NCI-H460 (cell line): ENCODE data around the gene TMA16. TPM values are rescaled to one million over a fixed set of nuclear protein-coding genes. Genes with fewer than 3 reads are reported as not detected.
"Not testable (repeated sequence)": the region's sequence is repeated elsewhere in the genome, so short reads cannot be mapped to it uniquely, and the experiment has no call there.

Source experiments
- DNase-seq: peaks from one replicate; pipeline ENCODE4 v3.0.0-alpha.2; 2016; ENCODE audit warnings: low read depth; ENCODE audit errors: extremely low read depth
- total RNA-seq: library from RNA; depleted of rRNA; stranded (reverse); fragments of >200 nt; shearing (Covaris generic); gene quantifications from 2 replicates; pipeline ENCODE4 v1.2.3, GENCODE V29; 2014

The TMA16 gene
- total RNA-seq, 1 experiment from 2014 or later = 37.0 TPM

DNA sequence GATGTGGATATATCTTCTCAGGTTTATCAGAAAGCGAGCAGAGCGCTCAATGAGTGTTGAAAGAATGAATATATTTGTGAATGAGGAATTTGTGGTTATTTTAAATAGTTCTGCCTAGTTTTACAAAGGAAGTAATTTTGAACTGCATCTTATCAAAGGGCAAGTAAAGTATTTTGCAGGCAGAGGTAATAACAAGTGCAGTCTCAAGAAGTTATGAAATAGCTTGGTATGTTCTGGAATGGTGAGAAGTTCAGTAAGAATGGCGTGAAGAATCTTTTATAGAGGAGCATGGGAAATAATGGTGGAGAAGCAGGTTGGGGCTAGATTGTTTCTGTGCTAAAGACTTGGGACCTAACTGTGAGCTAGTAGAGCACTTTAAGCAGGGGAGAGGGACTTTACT is 10.9 kb downstream of the TMA16 start:
- DNase-seq = no peak

DNA sequence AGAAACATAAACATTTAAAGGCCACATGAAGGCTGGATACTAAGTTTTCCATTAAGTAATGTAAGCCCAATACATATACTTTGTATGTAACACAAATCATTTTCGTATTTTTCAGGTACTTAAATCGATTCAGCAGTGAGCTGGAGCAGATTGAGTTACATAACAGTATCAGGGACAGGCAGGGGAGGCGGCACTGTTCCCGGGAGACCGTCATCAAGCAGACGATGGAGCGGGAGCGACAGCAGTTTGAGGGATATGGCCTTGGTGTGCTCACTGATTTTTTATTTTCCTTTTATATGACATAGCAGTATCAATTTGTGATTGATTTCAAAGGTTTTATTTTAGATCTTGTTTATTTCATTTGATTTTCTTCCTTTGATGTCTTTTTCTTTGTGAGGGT is 20.7 kb downstream of the TMA16 start:
- no peak for DNase-seq

DNA sequence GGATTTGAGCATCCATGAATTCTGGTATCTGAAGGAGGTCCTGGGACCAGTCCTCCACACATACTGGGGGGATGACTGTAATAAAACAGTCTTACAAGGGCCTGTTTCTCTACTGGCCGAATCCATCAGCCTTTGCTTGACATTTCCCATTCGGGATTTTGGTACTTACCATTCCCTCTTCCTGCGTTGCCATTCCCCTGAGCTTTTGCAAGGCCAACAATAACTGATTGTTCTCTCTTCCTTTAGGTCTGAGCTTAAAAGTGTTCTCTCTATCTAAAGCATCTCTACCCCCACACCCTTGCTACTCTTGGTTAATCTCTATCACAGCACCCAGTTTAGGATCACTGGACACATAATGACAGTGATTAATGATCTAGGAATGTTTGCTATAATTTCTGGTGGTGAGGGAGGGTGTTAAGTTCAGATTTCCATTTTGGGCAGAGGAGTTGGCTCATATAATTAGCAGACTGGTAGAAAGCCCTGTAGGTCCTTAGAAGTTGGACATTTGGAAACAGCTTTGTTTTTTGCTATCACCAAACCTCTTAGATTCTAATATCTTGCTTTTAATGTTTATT is 29.4 kb downstream of the TMA16 start:
- DNase-seq = no peak

DNA sequence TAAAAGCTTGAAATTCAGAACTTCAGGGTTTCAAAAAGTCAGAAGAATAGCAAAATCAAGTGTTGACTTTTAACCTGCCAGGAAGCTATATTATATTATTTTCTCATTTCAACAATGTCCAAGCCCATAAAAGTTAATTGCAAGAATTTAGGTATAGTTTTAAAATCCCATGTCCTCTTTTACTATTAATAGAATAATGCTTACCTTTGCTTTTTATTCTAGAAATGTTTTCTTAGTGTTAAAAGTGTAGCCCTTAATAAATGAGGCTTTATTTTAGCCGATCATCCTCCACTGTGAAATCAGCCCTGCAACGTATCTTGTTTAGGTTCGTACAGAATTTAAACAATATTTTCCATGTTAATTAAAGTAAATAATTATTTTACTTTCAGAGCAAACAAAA is 31.5 kb downstream of the TMA16 start:
- DNase-seq = no peak

DNA sequence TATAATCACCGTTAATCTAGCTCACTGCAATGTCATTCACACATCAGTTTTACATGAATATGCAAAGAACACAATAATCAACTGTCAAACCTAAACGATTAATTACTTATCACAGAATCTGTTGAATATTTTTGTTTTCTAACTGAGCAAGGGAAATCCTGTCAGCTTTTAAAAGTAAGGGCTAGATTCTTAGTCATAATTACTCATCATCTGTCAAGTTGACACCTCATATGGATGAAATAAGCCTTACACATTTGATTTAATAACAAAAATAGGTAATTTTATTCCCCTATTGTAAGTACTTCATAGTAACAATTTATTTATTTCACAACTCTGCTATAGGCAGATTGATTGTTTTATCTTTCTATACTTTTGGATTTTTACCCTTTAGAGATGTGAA is 32.7 kb downstream of the TMA16 start:
- no peak for DNase-seq

DNA sequence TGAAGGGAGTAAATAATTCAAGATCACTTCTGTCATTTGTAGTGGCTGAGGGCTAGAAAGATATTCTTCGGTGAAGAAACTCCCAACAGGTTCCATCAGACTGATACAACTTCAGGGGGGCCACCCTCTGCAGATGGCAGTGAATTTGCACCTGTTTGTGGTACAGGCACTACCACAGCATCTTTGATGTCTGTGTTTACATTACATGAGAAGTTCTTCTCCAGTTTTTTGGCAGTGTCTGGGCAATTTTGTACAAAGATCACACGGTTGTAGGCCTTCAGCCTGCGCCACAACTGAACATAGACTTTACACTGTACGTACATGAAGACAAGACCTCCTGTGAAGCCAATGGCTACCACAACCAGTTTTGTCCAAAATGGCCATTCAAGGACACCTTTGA is 34.2 kb downstream of the TMA16 start:
- no peak for DNase-seq

DNA sequence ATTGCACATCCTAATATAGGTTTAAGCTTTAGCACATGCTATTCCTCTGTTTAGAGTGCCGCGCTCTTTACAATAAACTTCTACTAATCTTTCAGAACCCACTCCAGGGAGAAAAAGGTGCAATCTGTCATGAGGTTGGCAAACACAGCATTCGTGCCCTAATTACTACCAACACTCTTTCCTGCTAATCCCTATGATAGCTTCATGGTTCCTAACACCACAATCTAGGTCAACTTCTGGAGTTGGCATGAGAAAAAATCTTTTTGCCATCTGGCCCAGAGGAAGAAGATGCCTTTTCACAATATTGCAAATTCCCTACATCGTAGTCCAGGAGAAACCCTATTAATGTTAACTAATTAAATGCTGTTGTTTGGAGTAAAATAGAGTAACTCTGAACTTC is 39.6 kb downstream of the TMA16 start:
- no peak for DNase-seq

DNA sequence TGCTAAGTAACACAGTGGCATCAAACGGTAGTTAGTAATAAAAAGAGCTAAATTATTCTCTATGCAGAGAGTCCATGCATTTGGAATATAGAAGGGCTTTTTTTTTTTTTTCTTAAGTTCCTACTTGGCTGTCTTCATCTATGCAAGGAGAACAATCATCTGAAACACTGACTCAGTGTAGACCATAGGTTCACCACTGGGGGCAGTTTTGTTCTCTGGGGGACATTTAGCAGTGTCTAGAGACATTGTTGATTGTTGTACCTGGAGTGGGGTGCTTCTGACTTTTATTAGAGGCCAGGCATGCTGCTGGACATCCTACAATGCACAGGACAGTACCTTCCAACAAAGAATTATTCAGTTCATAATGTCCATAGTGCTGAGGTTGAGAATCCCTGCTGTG is 41.2 kb downstream of the TMA16 start:
- DNase-seq = no peak

DNA sequence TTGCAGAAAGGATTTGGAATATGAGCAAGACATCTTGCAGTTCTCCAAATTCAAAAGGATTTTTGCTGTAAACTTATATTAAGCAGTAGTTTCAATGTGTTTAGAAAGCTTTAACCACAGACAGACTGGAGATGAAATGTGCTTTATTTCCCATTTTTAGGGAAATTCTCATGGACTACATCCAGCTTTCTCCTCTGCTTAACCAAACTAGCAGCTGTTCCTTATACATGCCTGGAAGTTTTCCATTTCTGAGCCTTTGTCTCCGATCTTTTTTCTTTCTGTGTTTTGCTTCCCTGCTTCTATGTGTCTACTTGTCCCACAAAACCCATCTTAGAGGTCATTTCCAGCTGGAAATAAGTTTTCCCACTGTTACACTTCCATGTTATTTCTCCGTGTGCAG is 41.6 kb downstream of the TMA16 start:
- DNase-seq = no peak

- no peak for DNase-seq
These were observed 42.6 kb downstream of the TMA16 start for GRCh38 chr4:163537114-163537513.

- DNase-seq = not testable (repeated sequence)
These were observed 44.3 kb downstream of the TMA16 start for GRCh38 chr4:163538820-163539219.

DNA sequence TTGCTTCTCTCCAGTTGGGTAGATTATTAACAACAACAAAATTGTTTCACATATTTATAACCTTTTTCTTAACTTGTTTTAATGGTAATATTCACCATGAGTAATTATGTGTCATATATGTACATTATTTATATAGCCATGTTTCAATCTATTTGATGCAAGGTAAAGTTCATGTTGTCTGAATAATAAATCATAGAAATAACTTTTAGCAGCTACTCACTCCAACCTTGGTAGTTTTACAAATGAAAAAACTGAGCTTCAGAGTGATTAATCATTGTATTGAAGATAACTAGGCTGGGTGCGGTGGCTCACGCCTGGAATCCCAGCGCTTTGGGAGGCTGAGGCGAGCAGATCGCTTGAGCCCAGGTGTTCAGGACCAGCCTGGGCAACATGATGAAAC is 46.0 kb downstream of the TMA16 start:
- DNase-seq = no peak

DNA sequence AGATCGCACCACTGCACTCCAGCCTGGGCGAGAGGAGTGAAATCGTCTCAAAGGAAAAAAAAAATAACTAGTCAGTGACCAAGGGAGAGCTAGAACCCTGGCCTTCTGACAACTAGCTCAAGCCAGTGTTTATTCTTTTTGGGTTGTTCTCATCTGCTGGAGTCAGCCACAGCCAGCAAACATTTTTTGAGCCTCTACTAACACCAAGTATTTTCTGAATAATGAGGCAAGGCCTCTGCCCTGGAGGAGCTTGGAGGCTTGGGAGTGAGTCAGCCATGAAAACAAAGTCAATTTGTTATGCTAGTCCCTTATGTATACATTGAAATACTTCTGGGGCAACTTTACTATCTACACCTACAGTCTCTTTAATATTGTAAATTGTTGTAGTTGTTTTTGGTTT is 46.5 kb downstream of the TMA16 start:
- DNase-seq = no peak

DNA sequence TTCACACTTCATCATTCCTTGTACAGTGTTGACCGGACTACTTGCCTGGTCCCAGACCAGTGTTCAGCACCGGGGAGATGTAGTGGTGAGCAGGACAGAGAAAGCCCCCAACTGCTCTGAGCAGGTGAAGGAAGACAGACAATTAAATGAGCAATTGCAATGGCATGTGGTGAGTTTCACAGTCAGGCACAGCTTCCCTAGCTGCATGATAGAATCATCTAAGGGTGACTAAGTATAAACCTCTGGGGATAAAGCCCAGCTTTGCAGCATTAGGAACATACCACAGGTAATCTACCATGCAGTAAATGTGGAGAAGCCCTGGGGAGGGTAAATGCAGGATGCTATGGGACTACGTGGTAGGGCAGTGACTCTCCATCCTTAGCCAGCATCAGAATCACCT is 47.8 kb downstream of the TMA16 start:
- no peak for DNase-seq

GRCh38 chr4:163544407-163545038 is 50.0 kb downstream of the TMA16 start:
- peak; percentile 33 for DNase-seq

GRCh38 chr4:163548481-163549243 is 54.2 kb downstream of the TMA16 start:
- DNase-seq = peak; percentile 33

DNA sequence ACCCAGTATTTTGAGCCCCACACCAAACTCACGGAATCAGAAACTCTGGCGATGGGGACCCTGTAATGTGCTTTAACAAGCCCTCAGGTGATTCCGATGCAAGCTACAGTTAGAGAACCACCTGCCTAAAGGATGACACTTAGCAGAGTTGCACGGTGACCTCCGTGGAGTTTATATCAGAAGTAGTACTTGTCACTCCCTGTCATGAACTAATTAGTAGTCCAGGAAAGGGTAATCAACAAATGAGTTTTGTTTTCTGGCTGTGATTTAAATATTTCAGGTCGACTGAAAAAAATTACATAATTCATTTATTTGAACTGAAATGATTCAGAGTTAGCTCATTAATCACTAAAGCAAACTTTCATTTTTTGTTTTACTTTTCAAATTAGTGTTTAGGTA is 56.4 kb downstream of the TMA16 start:
- no peak for DNase-seq

DNA sequence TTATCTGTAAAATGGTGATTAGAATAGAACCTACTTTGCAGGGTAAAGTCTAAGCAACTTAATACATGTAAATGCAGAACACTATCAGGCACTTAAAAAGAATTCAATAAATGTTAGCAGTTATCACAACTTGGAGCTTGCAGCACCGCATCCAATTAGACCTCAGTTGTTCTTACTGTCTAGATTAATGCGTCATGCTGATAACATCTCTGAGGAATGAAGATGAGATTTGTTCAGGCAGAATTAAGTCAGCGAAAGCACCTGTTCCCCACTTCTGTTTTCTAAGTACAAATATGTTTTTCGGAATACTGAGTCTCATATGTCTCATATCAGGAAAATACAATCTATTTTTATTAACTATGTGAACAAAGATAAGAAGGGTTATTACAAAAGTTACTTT is 58.7 kb downstream of the TMA16 start:
- no peak for DNase-seq

DNA sequence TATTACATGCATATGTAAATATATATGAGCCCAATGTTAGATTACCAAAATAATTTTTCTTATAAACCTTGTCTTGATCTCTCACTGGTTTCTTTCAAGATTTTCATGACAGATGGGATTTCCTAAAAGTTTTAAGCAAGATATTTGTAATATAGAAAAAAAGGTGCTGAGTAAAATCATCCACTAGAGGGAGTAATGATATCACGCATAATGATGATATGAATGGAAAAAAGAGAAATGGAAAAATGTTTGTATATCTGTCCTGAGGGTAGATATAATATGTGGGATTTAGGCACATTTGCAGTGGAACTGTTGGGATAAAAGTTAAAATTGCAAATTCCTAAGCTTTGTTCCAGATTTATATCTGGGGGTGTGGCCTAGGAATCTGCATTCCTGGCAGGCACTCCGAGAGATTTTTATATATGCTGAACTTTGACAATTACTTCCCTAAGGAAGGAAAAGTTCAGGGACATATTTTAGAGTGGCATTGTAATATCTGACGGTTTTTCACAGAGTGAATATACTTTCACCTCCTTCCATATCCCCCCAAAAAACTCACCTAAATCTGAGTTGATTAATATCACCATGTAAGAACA is 60.5 kb downstream of the TMA16 start:
- peak; percentile 21 for DNase-seq

DNA sequence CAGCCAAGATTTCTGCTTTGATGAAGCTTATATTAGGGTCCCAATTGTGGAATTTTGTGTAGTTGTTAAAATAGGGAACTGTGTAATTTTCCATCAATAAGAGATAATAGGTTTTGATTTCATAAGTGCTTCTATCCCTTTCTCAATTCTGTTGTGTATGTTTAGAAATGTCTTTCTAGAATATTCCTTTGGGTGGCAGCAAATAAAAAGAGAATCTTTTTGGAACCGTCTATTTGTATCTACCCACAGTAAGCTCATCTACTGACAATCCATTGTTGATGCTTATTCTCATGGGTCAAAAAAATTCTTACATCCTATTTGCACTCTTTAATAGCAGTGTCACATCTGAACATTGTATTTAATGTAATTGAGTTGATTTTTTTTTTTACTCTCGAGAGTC is 61.7 kb downstream of the TMA16 start:
- peak; percentile 25 for DNase-seq

- DNase-seq = no peak
These were observed 62.3 kb downstream of the TMA16 start for GRCh38 chr4:163556650-163557391.
